Liver (tissue), 9 donors: Measurements from ENCODE around the gene SERTAD1. TPM values are rescaled to one million over a fixed set of nuclear protein-coding genes. Genes with fewer than 3 reads are reported as not detected.

Experiments used
- DNase-seq: peaks from one replicate; pipeline ENCODE4 v3.0.0-alpha.2; 2017; ENCODE audit warnings: low spot score
- H3K27ac ChIP-seq, 2 donors: one replicate each; pipeline ENCODE4 v1.7.0; 2013; ENCODE audit warnings: inconsistent platforms in 2 of 2, low read length in 2 of 2, control low read depth in 1 of 2, low read depth in 1 of 2, mild to moderate bottlenecking in 1 of 2
- H3K27me3 ChIP-seq, 4 donors: one replicate each; pipeline versions ENCODE4 v1.6.1 to v1.7.0; 2013; ENCODE audit warnings: low read length in 3 of 4, inconsistent platforms in 1 of 4, mild to moderate bottlenecking in 1 of 4, moderate library complexity in 1 of 4; ENCODE audit not compliant: control insufficient read depth in 4 of 4, insufficient read depth in 4 of 4
- H3K36me3 ChIP-seq, 4 donors: one replicate each; pipeline versions ENCODE4 v1.6.1 to v1.7.0; 2013; ENCODE audit warnings: low read length in 3 of 4, mild to moderate bottlenecking in 3 of 4, low read depth in 1 of 4, moderate library complexity in 1 of 4; ENCODE audit not compliant: control insufficient read depth in 4 of 4, insufficient read depth in 3 of 4
- H3K4me1 ChIP-seq, 4 donors: one replicate each; pipeline versions ENCODE4 v1.6.1 to v1.7.0; 2013; ENCODE audit warnings: low read length in 3 of 4, mild to moderate bottlenecking in 3 of 4, moderate library complexity in 1 of 4; ENCODE audit not compliant: control insufficient read depth in 4 of 4, insufficient read depth in 4 of 4
- H3K4me3 ChIP-seq, 3 donors: one replicate each; pipeline versions ENCODE4 v1.6.1 to v1.7.0; 2013; ENCODE audit warnings: low read length in 3 of 3, control low read depth in 1 of 3, low read depth in 1 of 3, mild to moderate bottlenecking in 1 of 3
- H3K9ac ChIP-seq, 2 donors: one replicate each; pipeline ENCODE4 v1.7.0; 2013; ENCODE audit warnings: low read length in 2 of 2, mild to moderate bottlenecking in 2 of 2, moderate library complexity in 2 of 2, control low read depth in 1 of 2, low read depth in 1 of 2
- H3K9me3 ChIP-seq, 4 donors: one replicate each; pipeline versions ENCODE4 v1.6.1 to v1.7.0; 2013; ENCODE audit warnings: low read length in 3 of 4; ENCODE audit not compliant: control insufficient read depth in 4 of 4
- EGR1 ChIP-seq, 2 donors: IDR thresholded peaks; 2 replicates each; pipeline ENCODE4 v1.6.1; 2016 to 2018; ENCODE audit warnings: antibody characterized with exemption in 2 of 2, low read depth in 2 of 2
- FOXA1 ChIP-seq: IDR thresholded peaks from 2 replicates; pipeline ENCODE4 v1.6.1; 2016; ENCODE audit warnings: antibody characterized with exemption
- FOXA2 ChIP-seq: IDR thresholded peaks from 2 replicates; pipeline ENCODE4 v1.6.1; 2016; ENCODE audit warnings: antibody characterized with exemption
- GABPA ChIP-seq, 2 donors: IDR thresholded peaks in 1 of 2; conservative IDR thresholded peaks in 1 of 2; 2 replicates each; pipeline ENCODE4 v1.6.1; 2016; ENCODE audit warnings: antibody characterized with exemption in 2 of 2, mild to moderate bottlenecking in 1 of 2, moderate library complexity in 1 of 2
- HNF4A ChIP-seq, 2 donors: conservative IDR thresholded peaks; 2 replicates each; pipeline ENCODE4 v1.6.1; 2016; ENCODE audit warnings: antibody characterized with exemption in 2 of 2, mild to moderate bottlenecking in 2 of 2
- HNF4G ChIP-seq: IDR thresholded peaks from 2 replicates; pipeline ENCODE4 v1.6.1; 2016; ENCODE audit warnings: antibody characterized with exemption
- JUND ChIP-seq, 2 donors: IDR thresholded peaks; 2 replicates each; pipeline ENCODE4 v1.6.1; 2016; ENCODE audit warnings: antibody characterized with exemption in 2 of 2
- NR2F2 ChIP-seq: IDR thresholded peaks from 2 replicates; pipeline ENCODE4 v1.6.1; 2016; ENCODE audit warnings: antibody characterized with exemption
- RAD21 ChIP-seq, 2 donors: IDR thresholded peaks; 2 replicates each; pipeline ENCODE4 v1.6.1; 2016; ENCODE audit warnings: antibody characterized with exemption in 2 of 2, mild to moderate bottlenecking in 2 of 2
- RXRA ChIP-seq, 2 donors: IDR thresholded peaks; 2 replicates each; pipeline ENCODE4 v1.6.1; 2017 to 2018; ENCODE audit warnings: antibody characterized with exemption in 2 of 2, mild to moderate bottlenecking in 1 of 2
- SP1 ChIP-seq: IDR thresholded peaks from 2 replicates; pipeline ENCODE4 v1.6.1; 2018; ENCODE audit warnings: antibody characterized with exemption, mild to moderate bottlenecking
- TAF1 ChIP-seq: conservative IDR thresholded peaks from 2 replicates; pipeline ENCODE4 v1.6.1; 2016; ENCODE audit warnings: antibody characterized with exemption, mild to moderate bottlenecking
- YY1 ChIP-seq: IDR thresholded peaks from 2 replicates; pipeline ENCODE4 v1.6.1; 2016; ENCODE audit warnings: antibody characterized with exemption, mild to moderate bottlenecking
- WGBS: extraction: QIAGEN DNeasy Blood & Tissue Kit; methylation state at CpG from one replicate; pipeline ENCODE4 v1.1.7; 2013; 5-methylcytosine and 5-hydroxymethylcytosine counted together
- polyA plus RNA-seq, 2 donors: library from polyadenylated mRNA; stranded (reverse) in 1 of 2; unstranded in 1 of 2; fragments of 200-250 nt in 1 of 2; fragments of >200 nt in 1 of 2; fragmentation: Nextera tagmentation in 1 of 2; extraction: Ambion mirVana in 1 of 2; gene quantifications; one replicate each; pipeline versions ENCODE4 v1.2.1 to v1.2.3, GENCODE V29; 2013 to 2015
- total RNA-seq, 2 donors: library from RNA; depleted of rRNA; stranded (reverse); fragments of >200 nt; gene quantifications; one replicate each; pipeline ENCODE4 v1.2.3, GENCODE V29; 2014
- TF ChIP-seq, protein P1 (sequence below): IDR thresholded peaks from 2 replicates; pipeline ENCODE4 v1.6.1; 2016; ENCODE audit warnings: antibody characterized with exemption, mild to moderate bottlenecking
- TF ChIP-seq, protein P2 (sequence below): IDR thresholded peaks from 2 replicates; pipeline ENCODE4 v1.6.1; 2016; ENCODE audit warnings: antibody characterized with exemption
- TF ChIP-seq, protein P3 (sequence below): fragments of 150-350 bp; IDR thresholded peaks from 2 replicates; pipeline ENCODE4 v1.5.1; 2017; ENCODE audit warnings: improper control_type of control experiment, low read depth, low read length; ENCODE audit not compliant: missing input control
- TF ChIP-seq, protein P4 (sequence below): IDR thresholded peaks from 2 replicates; pipeline ENCODE4 v1.6.1; 2016; ENCODE audit warnings: antibody characterized with exemption
- TF ChIP-seq, protein P5 (sequence below): IDR thresholded peaks from 2 replicates; pipeline ENCODE4 v1.6.1; 2016; ENCODE audit warnings: antibody characterized with exemption
- donor health status: healthy.
- donor health status: healthy.
- donor health status: healthy.
- donor health status: healthy.
- donor health status: healthy.

Gene SERTAD1
- total and polyA plus RNA-seq, 4 donors: 3.6 to 6.8 (median 4.9) TPM

DNA sequence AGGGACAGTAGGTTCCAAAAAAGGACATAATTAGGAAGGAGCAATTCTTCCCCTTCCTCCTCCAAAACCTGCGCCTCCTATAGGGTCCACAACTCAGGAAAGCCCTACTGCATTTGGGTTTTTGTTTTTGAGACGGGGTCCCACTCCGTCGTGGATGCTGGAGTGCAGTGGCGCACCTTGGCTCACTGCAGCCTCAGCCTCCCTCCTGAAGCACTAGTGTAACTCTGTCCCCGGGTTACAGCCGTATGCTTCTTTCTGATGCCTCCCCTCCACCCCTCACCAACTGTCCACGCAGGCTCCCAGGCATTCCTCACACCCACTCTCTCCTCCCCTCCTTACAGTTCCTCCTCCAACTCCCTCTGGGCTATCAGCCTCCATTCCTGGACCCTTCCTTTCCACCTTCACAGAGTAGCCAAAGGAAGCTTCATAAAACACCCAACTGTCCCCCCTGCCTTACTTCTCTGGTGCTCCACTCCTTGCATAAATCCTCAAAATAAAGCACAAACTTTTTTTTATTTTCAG is 20.5 kb upstream of the SERTAD1 start:
- Histone ChIP-seq H3K4me1 (peaks cover 0 to 19% (median 13%) of the 10 kb centered on the region in 4 donors), H3K4me3 (no peak overlapping the region), H3K27me3 (no peaks in the 10 kb centered on the region), H3K9ac (no peak overlapping the region), H3K36me3 (peaks cover 11 to 29% (median 18%) of the 10 kb centered on the region in 4 donors), H3K9me3 (no peaks in the 10 kb centered on the region), H3K27ac (no peak overlapping the region)
- no peak for DNase-seq
- TF ChIP-seq, protein P1, sequence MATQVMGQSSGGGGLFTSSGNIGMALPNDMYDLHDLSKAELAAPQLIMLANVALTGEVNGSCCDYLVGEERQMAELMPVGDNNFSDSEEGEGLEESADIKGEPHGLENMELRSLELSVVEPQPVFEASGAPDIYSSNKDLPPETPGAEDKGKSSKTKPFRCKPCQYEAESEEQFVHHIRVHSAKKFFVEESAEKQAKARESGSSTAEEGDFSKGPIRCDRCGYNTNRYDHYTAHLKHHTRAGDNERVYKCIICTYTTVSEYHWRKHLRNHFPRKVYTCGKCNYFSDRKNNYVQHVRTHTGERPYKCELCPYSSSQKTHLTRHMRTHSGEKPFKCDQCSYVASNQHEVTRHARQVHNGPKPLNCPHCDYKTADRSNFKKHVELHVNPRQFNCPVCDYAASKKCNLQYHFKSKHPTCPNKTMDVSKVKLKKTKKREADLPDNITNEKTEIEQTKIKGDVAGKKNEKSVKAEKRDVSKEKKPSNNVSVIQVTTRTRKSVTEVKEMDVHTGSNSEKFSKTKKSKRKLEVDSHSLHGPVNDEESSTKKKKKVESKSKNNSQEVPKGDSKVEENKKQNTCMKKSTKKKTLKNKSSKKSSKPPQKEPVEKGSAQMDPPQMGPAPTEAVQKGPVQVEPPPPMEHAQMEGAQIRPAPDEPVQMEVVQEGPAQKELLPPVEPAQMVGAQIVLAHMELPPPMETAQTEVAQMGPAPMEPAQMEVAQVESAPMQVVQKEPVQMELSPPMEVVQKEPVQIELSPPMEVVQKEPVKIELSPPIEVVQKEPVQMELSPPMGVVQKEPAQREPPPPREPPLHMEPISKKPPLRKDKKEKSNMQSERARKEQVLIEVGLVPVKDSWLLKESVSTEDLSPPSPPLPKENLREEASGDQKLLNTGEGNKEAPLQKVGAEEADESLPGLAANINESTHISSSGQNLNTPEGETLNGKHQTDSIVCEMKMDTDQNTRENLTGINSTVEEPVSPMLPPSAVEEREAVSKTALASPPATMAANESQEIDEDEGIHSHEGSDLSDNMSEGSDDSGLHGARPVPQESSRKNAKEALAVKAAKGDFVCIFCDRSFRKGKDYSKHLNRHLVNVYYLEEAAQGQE: no peak
- TF ChIP-seq HNF4G: no peak
- TF ChIP-seq FOXA2: no peak
- no peak for TF ChIP-seq YY1
- no peak for TF ChIP-seq JUND (IDR thresholded peaks at IDR 0.05)
- no peak for TF ChIP-seq HNF4A (conservative IDR thresholded peaks at IDR 0.05)
- TF ChIP-seq, protein P2, sequence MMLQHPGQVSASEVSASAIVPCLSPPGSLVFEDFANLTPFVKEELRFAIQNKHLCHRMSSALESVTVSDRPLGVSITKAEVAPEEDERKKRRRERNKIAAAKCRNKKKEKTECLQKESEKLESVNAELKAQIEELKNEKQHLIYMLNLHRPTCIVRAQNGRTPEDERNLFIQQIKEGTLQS: no peak
- no peak for TF ChIP-seq SP1
- TF ChIP-seq RAD21 (IDR thresholded peaks at IDR 0.05): no peak
- TF ChIP-seq FOXA1: no peak
- no peak for TF ChIP-seq EGR1 (IDR thresholded peaks at IDR 0.05; ENCODE audit: low read depth in 2 of 2)
- TF ChIP-seq, protein P3, sequence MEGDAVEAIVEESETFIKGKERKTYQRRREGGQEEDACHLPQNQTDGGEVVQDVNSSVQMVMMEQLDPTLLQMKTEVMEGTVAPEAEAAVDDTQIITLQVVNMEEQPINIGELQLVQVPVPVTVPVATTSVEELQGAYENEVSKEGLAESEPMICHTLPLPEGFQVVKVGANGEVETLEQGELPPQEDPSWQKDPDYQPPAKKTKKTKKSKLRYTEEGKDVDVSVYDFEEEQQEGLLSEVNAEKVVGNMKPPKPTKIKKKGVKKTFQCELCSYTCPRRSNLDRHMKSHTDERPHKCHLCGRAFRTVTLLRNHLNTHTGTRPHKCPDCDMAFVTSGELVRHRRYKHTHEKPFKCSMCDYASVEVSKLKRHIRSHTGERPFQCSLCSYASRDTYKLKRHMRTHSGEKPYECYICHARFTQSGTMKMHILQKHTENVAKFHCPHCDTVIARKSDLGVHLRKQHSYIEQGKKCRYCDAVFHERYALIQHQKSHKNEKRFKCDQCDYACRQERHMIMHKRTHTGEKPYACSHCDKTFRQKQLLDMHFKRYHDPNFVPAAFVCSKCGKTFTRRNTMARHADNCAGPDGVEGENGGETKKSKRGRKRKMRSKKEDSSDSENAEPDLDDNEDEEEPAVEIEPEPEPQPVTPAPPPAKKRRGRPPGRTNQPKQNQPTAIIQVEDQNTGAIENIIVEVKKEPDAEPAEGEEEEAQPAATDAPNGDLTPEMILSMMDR: no peak
- TF ChIP-seq, protein P4, sequence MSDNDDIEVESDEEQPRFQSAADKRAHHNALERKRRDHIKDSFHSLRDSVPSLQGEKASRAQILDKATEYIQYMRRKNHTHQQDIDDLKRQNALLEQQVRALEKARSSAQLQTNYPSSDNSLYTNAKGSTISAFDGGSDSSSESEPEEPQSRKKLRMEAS: no peak
- TF ChIP-seq, protein P5, sequence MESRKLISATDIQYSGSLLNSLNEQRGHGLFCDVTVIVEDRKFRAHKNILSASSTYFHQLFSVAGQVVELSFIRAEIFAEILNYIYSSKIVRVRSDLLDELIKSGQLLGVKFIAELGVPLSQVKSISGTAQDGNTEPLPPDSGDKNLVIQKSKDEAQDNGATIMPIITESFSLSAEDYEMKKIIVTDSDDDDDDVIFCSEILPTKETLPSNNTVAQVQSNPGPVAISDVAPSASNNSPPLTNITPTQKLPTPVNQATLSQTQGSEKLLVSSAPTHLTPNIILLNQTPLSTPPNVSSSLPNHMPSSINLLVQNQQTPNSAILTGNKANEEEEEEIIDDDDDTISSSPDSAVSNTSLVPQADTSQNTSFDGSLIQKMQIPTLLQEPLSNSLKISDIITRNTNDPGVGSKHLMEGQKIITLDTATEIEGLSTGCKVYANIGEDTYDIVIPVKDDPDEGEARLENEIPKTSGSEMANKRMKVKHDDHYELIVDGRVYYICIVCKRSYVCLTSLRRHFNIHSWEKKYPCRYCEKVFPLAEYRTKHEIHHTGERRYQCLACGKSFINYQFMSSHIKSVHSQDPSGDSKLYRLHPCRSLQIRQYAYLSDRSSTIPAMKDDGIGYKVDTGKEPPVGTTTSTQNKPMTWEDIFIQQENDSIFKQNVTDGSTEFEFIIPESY: no peak
- TF ChIP-seq GABPA (IDR thresholded peaks at IDR 0.05 in 1 of 2, conservative IDR thresholded peaks at IDR 0.05 in 1 of 2): no peak
- no peak for TF ChIP-seq TAF1
- TF ChIP-seq RXRA (IDR thresholded peaks at IDR 0.05): no peak
- TF ChIP-seq NR2F2: no peak
- 85% methylated on average over 8 of the region's 8 CpGs for WGBS
